GM18526 (cell line): Measurements from ENCODE around the gene ADCY9.

Source experiments
- POLR2A ChIP-seq: IDR thresholded peaks from 3 replicates; pipeline ENCODE4 v1.6.1; 2011; ENCODE audit not compliant: insufficient read length; ENCODE audit errors: extremely low read depth

The ADCY9 gene

DNA sequence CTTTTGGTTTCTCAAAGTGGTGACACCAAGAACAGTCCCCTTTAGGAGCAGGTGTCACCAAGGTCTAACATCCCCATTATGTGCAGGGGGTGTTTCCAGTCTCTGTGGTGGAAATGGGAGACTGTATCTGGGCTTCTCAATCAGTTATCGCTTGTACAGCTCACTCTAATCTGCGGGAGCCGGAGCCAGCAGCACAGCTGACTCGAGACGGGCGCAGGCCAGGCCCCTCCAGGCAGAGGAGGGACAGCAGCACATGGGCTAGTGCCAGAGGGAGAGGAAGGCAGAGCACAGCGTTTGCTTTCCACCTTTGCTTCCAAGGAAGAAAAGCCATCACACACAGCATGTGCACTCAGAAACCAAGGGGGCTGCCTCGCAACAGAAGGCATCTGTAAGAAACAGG is 144.5 kb downstream of the ADCY9 start:
- no peak for TF ChIP-seq POLR2A

DNA sequence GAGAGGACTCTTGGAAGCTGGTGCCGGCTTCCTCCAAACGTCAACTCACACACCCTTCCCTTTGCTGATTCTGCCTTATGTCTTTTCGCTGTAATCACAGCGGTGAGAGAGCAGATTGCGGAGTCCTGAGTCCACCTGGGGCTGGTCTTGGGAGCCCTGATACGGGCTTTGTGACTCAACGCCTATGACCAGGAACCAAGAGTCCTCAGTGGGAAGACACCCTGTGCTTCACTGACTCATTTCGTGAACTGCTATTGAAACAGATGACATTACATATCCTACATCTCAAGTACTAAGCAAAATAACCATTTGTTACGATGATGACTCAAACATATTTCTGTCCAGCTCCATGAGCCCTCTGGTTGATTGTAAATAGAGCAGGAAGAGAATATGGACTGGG is 145.0 kb downstream of the ADCY9 start:
- TF ChIP-seq POLR2A, result no peak

DNA sequence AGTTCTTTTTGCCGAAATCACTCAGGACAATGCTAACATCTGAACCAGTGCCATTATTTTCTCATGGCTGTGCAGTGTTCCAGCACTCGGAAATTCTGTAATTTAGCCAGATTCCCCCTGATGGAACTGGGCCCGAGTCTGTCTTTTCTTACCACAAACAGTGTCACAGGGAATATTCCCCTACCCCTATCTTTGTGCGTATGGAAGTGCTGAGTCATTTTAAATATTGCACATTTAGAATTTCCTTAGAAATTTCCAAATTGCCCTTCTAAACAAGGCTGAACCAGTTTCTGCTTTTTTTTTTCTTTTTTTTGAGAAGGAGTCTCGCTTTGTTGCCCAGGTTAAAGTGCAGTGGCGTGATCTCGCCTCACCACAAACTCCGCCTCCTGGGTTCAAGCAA is 147.7 kb downstream of the ADCY9 start:
- no peak for TF ChIP-seq POLR2A

DNA sequence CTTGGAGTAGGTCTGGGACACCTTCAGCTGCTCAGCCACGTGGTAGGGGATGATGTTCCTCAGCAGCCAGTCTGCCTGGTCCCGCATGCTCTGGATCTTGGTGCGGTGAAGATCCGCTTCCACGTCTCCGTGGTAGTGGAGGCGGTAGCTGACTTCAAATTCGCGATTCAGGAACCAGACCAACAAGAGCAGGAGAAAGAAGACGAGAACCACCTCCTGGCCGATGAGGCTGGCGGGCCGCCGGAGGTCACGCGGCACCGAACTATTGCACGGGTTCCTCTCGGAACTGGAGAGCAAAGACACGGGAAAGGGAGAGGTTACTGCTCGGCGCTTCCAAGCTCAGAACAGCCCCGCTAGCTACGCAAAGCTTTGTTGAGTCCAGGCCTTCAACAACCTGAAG is 149.6 kb downstream of the ADCY9 start:
- TF ChIP-seq POLR2A, result no peak

DNA sequence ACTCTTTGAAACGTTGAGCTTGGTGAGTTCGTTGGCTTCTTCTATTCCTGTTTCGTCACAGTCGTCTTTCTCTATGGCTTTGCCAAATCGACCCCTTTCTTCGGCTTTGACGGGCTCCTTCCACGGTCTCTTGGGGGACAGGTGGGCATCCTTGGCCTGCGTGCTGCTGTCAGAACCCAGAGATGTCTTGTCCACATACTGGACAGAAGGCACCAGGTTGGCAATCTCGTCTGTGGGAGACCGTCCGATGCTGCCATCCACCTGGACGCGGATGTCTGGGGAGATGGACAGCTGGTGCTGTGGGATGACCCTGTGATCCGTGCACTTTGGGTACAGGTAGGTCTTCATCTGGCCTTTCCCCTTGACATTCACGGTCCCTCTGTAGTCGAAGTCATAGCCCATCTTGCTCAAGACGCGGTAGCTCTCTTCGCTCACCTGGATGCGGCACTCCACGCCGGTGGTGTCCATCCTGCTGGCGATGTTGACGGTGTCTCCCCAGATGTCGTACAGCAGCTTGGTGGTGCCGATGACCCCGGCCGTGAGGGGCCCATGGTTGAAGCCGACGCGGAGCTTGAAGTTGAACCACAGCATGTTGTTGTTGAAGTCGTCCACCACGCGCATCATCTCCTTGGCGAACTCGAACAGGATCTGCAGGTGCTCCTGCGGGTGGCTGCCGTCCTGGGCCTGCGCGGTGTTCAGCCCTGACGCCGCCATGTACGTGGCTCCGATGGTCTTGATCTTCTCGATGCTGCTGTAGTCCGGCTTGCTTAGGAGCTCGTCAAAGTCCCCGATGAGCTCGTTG is 150.3 kb downstream of the ADCY9 start:
- no peak for TF ChIP-seq POLR2A

- no peak for TF ChIP-seq POLR2A
These were observed 150.9 kb downstream of the ADCY9 start for GRCh38 chr16:3965306-3965705.

DNA sequence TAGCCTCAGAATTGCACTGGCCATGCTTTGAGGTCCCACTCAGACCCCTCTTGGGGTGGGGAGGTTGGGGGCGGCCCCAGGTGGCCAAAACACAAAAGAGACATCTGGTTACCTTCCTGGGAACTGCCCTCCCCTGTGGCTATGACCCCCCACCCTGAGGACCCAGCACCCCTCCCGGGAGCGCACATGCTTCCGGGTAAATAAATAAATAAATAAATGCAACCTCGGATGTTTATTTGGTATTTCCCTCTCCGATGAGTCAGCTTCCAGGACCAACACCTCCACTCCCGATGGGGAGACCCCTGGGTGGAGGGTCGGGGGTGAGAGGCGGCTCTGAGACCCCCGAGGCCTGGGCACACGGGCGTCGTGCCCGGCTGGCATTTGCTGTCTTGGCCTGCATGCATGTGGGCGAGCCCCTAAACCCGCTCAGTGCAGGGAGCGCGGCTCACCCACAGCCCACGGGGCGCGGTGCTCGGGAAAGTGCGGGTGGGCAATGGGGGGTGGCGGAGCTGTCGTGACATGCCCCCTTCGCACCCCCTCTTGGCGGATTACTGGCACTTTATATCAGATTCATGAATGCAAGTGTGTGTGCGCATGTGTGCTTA is 151.5 kb downstream of the ADCY9 start:
- TF ChIP-seq POLR2A, result no peak

GRCh38 chr16:3963886-3964685 is 152.2 kb downstream of the ADCY9 start:
- TF ChIP-seq POLR2A, result no peak

DNA sequence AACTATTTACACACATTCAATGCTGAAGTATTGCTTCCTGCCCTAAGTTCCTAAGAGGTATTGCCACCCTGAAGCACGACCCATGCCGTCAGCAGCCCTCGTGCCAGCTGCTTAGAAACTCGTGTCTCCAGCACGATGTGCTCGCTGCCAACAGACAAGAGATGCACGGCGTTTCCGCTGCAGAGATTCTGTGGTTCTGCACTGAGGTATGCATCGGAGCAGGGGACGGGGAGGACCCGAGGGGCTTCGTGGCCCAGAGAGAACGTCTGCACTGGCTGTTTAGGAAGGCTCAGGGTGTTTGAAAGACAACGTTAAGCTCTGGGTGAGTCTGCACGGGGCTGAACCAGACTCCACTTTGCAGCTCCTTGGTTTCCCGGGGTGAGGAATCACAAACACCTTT is 153.0 kb downstream of the ADCY9 start:
- no peak for TF ChIP-seq POLR2A

DNA sequence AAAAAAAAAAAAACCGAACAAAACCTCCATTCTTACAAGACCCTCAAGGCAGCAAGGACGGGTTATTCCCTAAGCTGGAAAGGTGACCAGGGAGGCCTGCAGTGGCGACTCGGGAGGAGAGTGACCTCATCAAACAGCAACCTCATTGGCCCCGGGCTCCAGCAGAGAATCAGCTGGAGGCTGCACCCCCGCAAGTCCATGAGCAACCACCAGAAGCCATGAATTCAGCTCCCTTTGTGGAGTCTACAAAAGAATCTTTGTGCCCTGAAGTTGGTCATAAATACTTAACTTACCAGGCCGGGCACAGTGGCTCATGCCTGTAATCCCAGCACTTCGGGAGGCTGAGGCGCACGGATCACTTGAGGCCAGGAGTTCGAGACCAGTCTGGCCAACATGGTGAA is 154.8 kb downstream of the ADCY9 start:
- no peak for TF ChIP-seq POLR2A

GRCh38 chr16:3959148-3959547 is 157.1 kb downstream of the ADCY9 start:
- TF ChIP-seq POLR2A, result no peak

DNA sequence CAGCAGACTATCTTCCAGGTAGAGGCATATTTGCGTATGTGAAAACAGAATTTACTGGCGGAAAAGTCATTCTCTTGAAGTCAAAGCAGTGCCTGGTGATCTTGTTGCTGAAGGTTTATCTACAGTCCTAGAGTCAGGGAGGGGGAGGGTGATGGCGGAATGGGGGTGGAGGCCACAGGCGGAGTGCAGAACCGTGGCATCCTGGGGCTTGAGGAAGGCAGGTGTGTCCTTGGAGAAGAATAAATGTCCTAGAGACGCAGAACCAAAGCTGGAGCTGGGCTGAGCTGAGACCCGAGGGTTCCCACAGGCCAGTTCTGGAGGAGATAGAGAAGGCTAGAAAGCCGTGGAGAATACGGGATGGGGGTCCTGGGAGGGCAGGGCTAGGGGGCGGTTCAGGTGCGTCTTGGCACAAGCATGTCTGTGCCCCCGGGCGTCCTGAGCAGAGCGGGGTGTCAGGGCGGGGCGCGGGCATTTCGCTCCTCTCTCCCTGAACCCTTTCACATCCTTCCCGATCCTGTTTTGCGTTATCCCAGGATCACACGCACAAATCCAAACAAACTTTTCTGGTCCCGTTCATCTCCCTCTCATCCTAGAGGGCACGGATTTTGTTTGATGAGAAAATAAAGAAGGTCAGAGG is 158.8 kb downstream of the ADCY9 start:
- TF ChIP-seq POLR2A, result no peak

DNA sequence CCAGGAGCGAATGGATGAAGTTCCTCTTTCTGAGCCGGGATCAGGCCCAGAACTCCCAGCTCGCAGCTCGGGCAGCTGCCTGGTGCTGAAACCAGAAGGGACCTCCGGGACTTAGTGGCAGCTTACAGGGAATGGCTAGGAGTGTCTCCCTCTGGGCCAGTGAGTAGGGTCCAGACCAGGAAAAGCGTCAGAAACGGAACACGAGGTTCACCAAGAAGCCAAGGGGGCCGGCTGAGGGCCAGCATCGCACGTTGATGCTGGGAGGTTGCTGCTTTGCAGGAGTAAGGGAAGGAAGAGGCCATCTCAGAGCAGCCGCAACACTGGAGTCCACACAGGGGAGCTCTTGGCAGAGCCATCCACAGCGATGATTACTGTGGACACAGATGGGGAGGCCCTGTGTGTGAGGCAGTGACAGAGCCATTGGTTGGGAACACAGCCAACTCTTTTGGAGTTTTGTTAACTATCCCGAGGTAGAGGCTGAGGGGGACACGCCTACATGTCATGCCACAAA is 161.8 kb downstream of the ADCY9 start:
- no peak for TF ChIP-seq POLR2A

DNA sequence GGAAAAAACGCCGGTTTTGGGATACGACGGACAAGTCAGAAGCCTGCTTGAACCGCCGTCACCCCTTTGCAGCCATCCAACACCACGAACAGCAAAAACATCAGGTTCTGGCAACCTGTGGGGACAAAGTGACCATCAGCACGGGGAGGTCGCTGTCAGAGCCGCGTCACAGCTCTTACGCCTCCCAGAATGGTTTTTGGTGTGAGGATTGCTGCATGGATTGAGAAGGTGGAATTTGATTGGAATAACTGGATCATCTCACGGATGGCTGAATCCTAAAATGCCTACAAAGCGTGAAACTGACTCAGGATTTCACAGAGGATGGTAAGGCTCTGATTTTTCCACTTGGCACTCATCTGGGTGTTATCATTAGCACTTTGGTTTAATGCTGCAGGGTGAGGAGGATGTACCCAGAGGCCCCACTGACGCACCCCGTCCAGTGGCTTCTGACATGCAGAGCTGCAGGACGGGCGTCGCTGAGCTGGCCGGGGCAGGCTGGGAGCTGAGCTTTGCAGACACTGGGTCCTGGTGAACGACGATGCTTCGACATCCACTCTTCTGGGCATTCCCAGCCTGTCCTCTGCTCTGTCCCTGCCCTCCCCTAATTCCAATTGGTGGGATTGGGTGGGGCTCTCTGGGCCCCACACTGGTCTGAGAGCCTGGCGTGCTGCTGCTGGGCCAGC is 162.4 kb downstream of the ADCY9 start:
- TF ChIP-seq POLR2A, result no peak

- no peak for TF ChIP-seq POLR2A
These were observed 163.5 kb downstream of the ADCY9 start for GRCh38 chr16:3952737-3953131.
